Pancreas (tissue), 10 donors: ENCODE data around the gene PRKCZ. TPM values are rescaled to one million over a fixed set of nuclear protein-coding genes. Genes with fewer than 3 reads are reported as not detected.

Source experiments
- ATAC-seq, 4 donors: fragments of 200-7000 bp; cut with Tn5 transposase; one replicate each; pipeline versions ENCODE4 v1.8.0 to v1.9.1; 2020; ENCODE audit warnings: mild to moderate bottlenecking in 4 of 4, moderate library complexity in 4 of 4
- DNase-seq, 6 donors: peaks; one replicate each; pipeline ENCODE4 v3.0.0-alpha.2; 2020
- FAIRE-seq: peaks from 2 replicates; lab custom pipeline; 2012; peaks lifted over from hg19 to GRCh38; lab: Jason Lieb, UNC
- H3K27ac ChIP-seq, 4 donors: fragments of 200-600 bp; sonication (generic); 1 replicate in 3 of 4; 2 replicates in 1 of 4; pipeline versions ENCODE4 v1.5.0 to v1.8.0; 2020
- H3K27me3 ChIP-seq, 4 donors: fragments of 200-600 bp; one replicate each; pipeline ENCODE4 v1.8.0; 2021
- H3K36me3 ChIP-seq, 3 donors: fragments of 200-600 bp; sonication (generic) in 1 of 3; one replicate each; pipeline versions ENCODE4 v1.5.0 to v1.8.0; 2020 to 2021
- H3K4me1 ChIP-seq, 3 donors: fragments of 200-600 bp; one replicate each; pipeline ENCODE4 v1.8.0; 2021
- H3K4me3 ChIP-seq, 4 donors: fragments of 200-600 bp; sonication (generic) in 2 of 4; one replicate each; pipeline versions ENCODE4 v1.5.0 to v1.8.0; 2020 to 2021
- H3K9me3 ChIP-seq, 4 donors: fragments of 200-600 bp; one replicate each; pipeline ENCODE4 v1.8.0; 2021
- CTCF ChIP-seq, 4 donors: fragments of 200-600 bp; sonication (generic) in 3 of 4; IDR thresholded peaks; one replicate each; pipeline versions ENCODE4 v1.5.0 to v1.8.0; 2021; ENCODE audit warnings: antibody characterized with exemption in 4 of 4
- WGBS, 2 donors: extraction: QIAGEN DNeasy Blood & Tissue Kit; methylation state at CpG; one replicate each; pipeline ENCODE4 v1.1.7; 2013; 5-methylcytosine and 5-hydroxymethylcytosine counted together
- intact Hi-C, 3 donors: fragments of 100-400 bp; cut with DNase I; formaldehyde crosslinking; loops; one replicate each; pipeline versions ENCODE4 v1.11.1 to v1.14.2; 2022
- polyA plus RNA-seq, 2 donors: library from polyadenylated mRNA; stranded (reverse); fragments of 200-250 nt; gene quantifications; one replicate each; pipeline ENCODE4 v1.2.3, GENCODE V29; 2013
- total RNA-seq, 6 donors: library from RNA; stranded (reverse); fragmentation: NEBNext Ultra II Directional in 4 of 6; extraction: Animal tissue kit (Norgen Biotek cat#: 25700) in 4 of 6; gene quantifications; one replicate each; pipeline versions ENCODE4 v1.2.1 to v1.2.4, GENCODE V29; 2021 to 2023
- donor health status: healthy with polysubstance abuse.
- donor health status: DM: no; HTN: no; CAD: no; lungs with moderate emphysema.
- donor health status: DM: no; HTN: no; CAD: no.
- donor health status: control.
- donor health status: control.
- donor health status: Bipolar disorder and iron deficiency.
- donor health status: DM: yes; HTN: yes; CAD: no.
- donor health status: DM: no; HTN: no; CAD: no.
- donor health status: DM: no; HTN: no; CAD: no.
- donor health status: DM: yes; HTN: yes; CAD: no.

PRKCZ gene
- total and polyA plus RNA-seq, 8 donors, result 9.8 to 27.4 (median 17.1) TPM

- Histone ChIP-seq H3K9me3 (no peaks in the 10 kb centered on the region), H3K4me3 (no peak overlapping the region), H3K4me1 (no peaks in the 10 kb centered on the region), H3K27me3 (no peaks in the 10 kb centered on the region), H3K36me3 (no peaks in the 10 kb centered on the region), H3K27ac (no peak overlapping the region)
- no peak for ATAC-seq
- intact Hi-C loops, result no loop called here
- 82 to 84% methylated on average over 28 of the region's 28 CpGs for WGBS, 2 donors
- no peak for TF ChIP-seq CTCF (IDR thresholded peaks at IDR 0.05)
- no peak for DNase-seq
- no peak for FAIRE-seq
Measured at GRCh38 chr1:2179283-2180013, 129.2 kb downstream of the PRKCZ start.

DNA sequence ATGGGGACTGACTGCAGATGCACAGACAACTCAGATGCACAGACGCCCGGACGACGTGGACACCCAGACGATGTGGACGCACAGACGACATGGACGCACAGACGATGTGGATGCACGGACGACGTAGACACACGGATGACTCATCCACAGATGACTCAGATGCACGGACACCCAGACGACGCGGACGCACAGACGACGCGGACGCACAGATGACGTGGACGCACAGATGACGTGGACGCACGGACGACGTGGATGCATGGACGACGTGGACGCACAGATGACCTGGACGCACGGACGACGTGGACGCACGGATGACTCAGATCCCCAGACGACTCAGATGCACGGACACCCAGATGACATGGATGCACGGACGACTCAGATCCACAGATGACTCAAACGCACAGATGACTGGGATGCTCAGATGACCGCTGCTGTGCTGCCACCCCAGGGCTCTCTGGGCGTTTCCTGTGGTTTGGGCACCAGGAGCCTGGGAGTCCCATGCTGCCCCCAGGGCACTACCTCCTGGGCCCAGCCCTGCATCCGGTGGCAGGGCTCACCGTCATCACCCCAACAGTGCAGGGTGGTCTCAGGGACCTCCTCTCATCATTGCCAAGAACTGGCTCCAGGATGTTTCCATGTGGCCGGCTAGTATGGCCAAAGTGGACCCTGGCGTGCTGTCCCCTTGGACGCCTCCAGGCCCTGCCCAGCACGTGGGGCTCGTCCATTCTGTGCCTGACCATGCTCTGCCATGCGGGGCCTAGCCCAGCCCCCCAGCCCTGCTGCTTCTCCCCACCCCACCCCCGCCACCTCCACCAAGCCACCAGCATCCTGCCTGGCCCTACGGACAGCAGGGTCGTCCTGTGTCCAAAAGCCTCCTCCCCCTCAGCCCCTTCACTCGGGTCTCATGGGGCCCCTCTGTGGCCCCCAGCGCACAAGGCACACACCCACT, 130.4 kb downstream of the PRKCZ start:
- no peak for TF ChIP-seq CTCF (IDR thresholded peaks at IDR 0.05)
- Histone ChIP-seq H3K36me3 (no peaks in the 10 kb centered on the region), H3K27me3 (no peaks in the 10 kb centered on the region), H3K27ac (no peak overlapping the region), H3K9me3 (no peaks in the 10 kb centered on the region), H3K4me3 (no peak overlapping the region), H3K4me1 (no peaks in the 10 kb centered on the region)
- DNase-seq, result no peak
- intact Hi-C loops, result no loop called here
- WGBS, 2 donors, result 92 to 96% methylated on average over 55 to 58 of the region's 58 CpGs
- no peak for FAIRE-seq
- no peak for ATAC-seq

DNA sequence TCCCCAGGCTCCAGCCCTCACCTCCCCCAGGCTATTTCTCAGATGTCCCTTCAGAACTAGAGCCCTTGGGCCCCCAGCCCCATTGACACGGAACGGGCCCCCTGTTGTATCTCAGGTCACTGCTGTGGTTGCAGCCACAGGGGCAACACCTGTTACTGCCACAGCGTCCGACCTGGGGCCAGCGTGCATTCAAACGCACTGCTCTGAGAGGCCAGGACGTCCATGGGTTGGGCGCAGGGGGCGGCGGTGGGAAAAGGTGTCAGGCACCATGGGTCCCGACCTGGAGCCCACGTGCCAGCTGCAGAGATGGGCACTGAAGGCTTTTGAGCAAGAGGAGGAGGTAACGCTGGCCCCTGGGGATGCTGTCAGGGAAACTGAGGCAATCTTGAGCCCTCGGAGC, 131.1 kb downstream of the PRKCZ start:
- no peak for DNase-seq
- no peak for TF ChIP-seq CTCF (IDR thresholded peaks at IDR 0.05)
- Histone ChIP-seq H3K4me3 (no peak overlapping the region), H3K4me1 (no peaks in the 10 kb centered on the region), H3K9me3 (no peaks in the 10 kb centered on the region), H3K27ac (no peak overlapping the region), H3K27me3 (no peaks in the 10 kb centered on the region), H3K36me3 (no peaks in the 10 kb centered on the region)
- no peak for ATAC-seq
- 92 to 96% methylated on average over 14 of the region's 14 CpGs for WGBS, 2 donors
- no peak for FAIRE-seq
- intact Hi-C loops, result no loop called here

DNA sequence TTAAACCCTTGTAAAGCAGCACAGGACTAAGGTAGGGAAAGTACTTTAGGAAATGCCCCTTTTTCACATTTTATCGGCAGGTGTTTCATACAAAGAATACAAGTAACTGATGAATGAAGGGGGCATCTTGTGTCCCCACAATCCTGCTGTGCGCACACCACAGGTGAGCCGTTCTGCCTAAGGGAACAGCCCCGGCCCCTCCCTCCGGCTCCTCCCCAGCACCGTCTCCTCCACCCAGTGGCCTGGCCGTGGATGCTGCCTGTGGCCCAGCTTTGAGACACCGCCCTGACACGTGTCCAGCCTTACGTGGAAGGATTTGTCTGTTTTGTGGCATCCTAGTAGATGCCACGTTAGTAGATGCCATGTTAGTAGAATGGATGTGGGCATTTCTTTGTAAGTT, 131.5 kb downstream of the PRKCZ start:
- Histone ChIP-seq H3K9me3 (no peaks in the 10 kb centered on the region), H3K36me3 (no peaks in the 10 kb centered on the region), H3K27me3 (no peaks in the 10 kb centered on the region), H3K4me1 (no peaks in the 10 kb centered on the region), H3K27ac (no peak overlapping the region), H3K4me3 (no peak overlapping the region)
- FAIRE-seq (no peak), DNase-seq (peak in 1 of 6 donors; percentile 50), ATAC-seq (no peak)
- TF ChIP-seq CTCF (IDR thresholded peaks at IDR 0.05), result no peak
- intact Hi-C loops, result no loop called here
- WGBS, 2 donors, result 96 to 99% methylated on average over 11 of the region's 11 CpGs
